Measurements from ENCODE around the gene SUSD6.
"Not testable (repeated sequence)": the region's sequence is repeated elsewhere in the genome, so short reads cannot be mapped to it uniquely, and the experiment has no call there.

The SUSD6 gene

GRCh38 chr14:69713209-69713781 is 101.9 kb downstream of the SUSD6 start:
- DNase-seq (ENCODE audit: low read depth in 2 of 2) = no peak

GRCh38 chr14:69713993-69714679 is 102.7 kb downstream of the SUSD6 start:
- no peak for DNase-seq (ENCODE audit: low read depth in 2 of 2)

- DNase-seq (ENCODE audit: low read depth in 2 of 2) = peak; percentile 54
Measured at GRCh38 chr14:69715725-69716477, 104.5 kb downstream of the SUSD6 start.

GRCh38 chr14:69716478-69717187 is 105.2 kb downstream of the SUSD6 start:
- peak; percentile 59 to 66 for DNase-seq (ENCODE audit: low read depth in 2 of 2)

- DNase-seq (ENCODE audit: low read depth in 2 of 2) = not testable (repeated sequence)
Measured at GRCh38 chr14:69718614-69719013, 107.2 kb downstream of the SUSD6 start.

GRCh38 chr14:69719501-69719951 is 108.1 kb downstream of the SUSD6 start:
- peak; percentile 77 to 78 for DNase-seq (ENCODE audit: low read depth in 2 of 2)

- DNase-seq (ENCODE audit: low read depth in 2 of 2) = no peak
Measured at GRCh38 chr14:69720912-69721311, 109.5 kb downstream of the SUSD6 start.

- peak; percentile 35 to 43 for DNase-seq (ENCODE audit: low read depth in 2 of 2)
Measured at GRCh38 chr14:69726761-69727511, 115.5 kb downstream of the SUSD6 start.

- no peak for DNase-seq (ENCODE audit: low read depth in 2 of 2)
Measured at GRCh38 chr14:69727860-69728259, 116.5 kb downstream of the SUSD6 start.

GRCh38 chr14:69731919-69732598 is 120.7 kb downstream of the SUSD6 start:
- not testable (repeated sequence) for DNase-seq (ENCODE audit: low read depth in 2 of 2)

- not testable (repeated sequence) for DNase-seq (ENCODE audit: low read depth in 2 of 2)
Measured at GRCh38 chr14:69736405-69736804, 125.0 kb downstream of the SUSD6 start.

GRCh38 chr14:69741055-69741454 is 129.7 kb downstream of the SUSD6 start:
- no peak for DNase-seq (ENCODE audit: low read depth in 2 of 2)

- no peak for DNase-seq (ENCODE audit: low read depth in 2 of 2)
Measured at GRCh38 chr14:69749956-69750355, 138.6 kb downstream of the SUSD6 start.

- no peak for DNase-seq (ENCODE audit: low read depth in 2 of 2)
Measured at GRCh38 chr14:69750495-69750894, 139.1 kb downstream of the SUSD6 start.

GRCh38 chr14:69752773-69753172 is 141.4 kb downstream of the SUSD6 start:
- no peak for DNase-seq (ENCODE audit: low read depth in 2 of 2)

- no peak for DNase-seq (ENCODE audit: low read depth in 2 of 2)
Measured at GRCh38 chr14:69753860-69754259, 142.5 kb downstream of the SUSD6 start.

- DNase-seq (ENCODE audit: low read depth in 2 of 2) = no peak
Measured at GRCh38 chr14:69754487-69754886, 143.1 kb downstream of the SUSD6 start.

GRCh38 chr14:69755296-69755695 is 143.9 kb downstream of the SUSD6 start:
- no peak for DNase-seq (ENCODE audit: low read depth in 2 of 2)

GRCh38 chr14:69755784-69756183 is 144.4 kb downstream of the SUSD6 start:
- DNase-seq (ENCODE audit: low read depth in 2 of 2) = no peak

- DNase-seq (ENCODE audit: low read depth in 2 of 2) = no peak
Measured at GRCh38 chr14:69756298-69756697, 144.9 kb downstream of the SUSD6 start.

- no peak for DNase-seq (ENCODE audit: low read depth in 2 of 2)
Measured at GRCh38 chr14:69760810-69761209, 149.4 kb downstream of the SUSD6 start.
